ENCODE data around the gene THY1. TPM values are rescaled to one million over a fixed set of nuclear protein-coding genes. Genes with fewer than 3 reads are reported as not detected.

Gene THY1
- total RNA-seq, 1 donor from 2014 or later, result 25.1 TPM

- no peak for DNase-seq
These were observed 53.6 kb downstream of the THY1 start for GRCh38 chr11:119369132-119369925.

- DNase-seq, result peak; percentile 24
These were observed 54.6 kb downstream of the THY1 start for GRCh38 chr11:119368121-119369034.

GRCh38 chr11:119367661-119368120 lies 55.3 kb downstream of the THY1 start:
- DNase-seq, result no peak

Small RNAs within 50 kb of the gene (small RNA-seq; reads per million reads assigned to genes)
- not detected for gene AP003396.4 (ENCODE audit: low replicate concordance)

Other genes starting within 250 kb of the THY1 start
- gene NHERF4, start 237.7 kb downstream of the THY1 start, total RNA-seq, result 0.59 TPM
- 10.9 TPM for gene CBL, start 216.8 kb downstream of the THY1 start, total RNA-seq
- gene MCAM, start 106.0 kb downstream of the THY1 start, total RNA-seq, result 65.5 TPM
- gene RNF26, start 88.6 kb downstream of the THY1 start, total RNA-seq, result 5.0 TPM
- gene C1QTNF5, start 82.3 kb downstream of the THY1 start, total RNA-seq, result 14.4 TPM
- 0.10 TPM for gene MFRP, start 76.5 kb downstream of the THY1 start, total RNA-seq
- gene USP2, start 41.5 kb downstream of the THY1 start, total RNA-seq, result 7.0 TPM

Data from skin of body (tissue), 3 donors.